GM04504 (cell line): Measurements from ENCODE around the gene CCDC85B.

Source experiments
- DNase-seq: peaks from one replicate; pipeline ENCODE4 v3.0.0-alpha.2; 2012; ENCODE audit warnings: low read depth

The CCDC85B gene

DNA sequence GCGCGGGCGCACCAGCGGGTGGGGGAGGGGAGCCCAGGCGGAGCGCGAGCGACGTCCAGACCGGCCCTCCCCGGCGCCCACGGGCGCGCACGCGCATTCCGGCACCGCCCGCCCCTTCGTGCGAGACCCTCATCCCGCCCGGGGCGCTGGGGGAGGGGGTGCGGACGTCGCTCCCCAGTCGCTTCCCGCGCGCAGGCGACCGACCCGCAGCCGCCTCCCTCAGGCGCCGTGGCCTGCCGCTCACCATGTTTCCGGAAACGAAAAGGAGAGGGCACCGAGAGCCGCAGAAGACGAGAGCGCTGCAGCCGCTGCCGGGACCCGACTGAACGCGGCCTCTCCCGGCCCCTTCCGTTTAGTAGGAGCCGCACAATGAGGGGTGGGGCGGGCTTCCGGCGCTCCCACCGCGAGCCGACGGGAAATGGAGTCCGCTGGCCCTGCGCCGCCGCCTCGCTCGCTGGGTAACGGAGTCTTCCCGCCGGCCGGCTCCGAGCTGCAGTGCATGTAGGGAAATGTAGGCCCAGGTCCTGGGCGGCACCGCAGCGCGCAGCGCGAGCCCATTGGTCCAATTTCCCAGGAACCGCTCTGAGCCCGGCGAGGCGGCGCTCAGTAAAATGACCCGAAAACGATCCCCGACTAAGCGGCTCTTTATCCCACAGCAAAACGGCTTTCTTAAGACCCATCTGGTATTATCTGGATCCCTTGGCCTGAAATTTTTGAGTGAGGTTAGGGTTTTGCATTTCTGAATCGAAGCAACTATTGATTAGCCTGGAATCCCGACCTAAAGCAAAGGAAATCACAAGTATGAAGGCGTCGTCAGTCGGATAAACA is 32.4 kb upstream of the CCDC85B start, which contains the start of gene CFL1:
CFL1 (minus strand) TSS at position 328 of the 828 bp plus-strand sequence; CDS start at position 247, 81 bp downstream.
- peak; percentile 95 for DNase-seq

DNA sequence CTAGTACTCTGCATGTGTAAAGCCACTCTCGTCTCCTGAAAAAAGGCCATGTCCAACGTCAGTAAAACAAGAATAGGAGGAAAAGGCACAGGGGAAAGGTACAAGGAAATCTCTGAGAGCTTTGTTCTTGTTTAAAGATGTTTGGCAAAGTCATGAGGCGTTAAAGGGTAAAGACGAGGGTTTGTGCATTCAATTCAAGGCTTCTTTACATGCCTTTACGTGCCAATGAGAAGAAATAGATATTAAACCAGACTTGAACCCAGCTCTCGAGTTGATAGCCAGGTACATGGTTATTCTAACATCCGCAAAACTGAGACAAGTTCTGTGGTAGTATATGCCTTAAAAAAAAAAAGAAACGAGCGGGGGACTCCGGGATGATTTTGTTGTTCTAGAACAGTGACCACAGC is 31.8 kb upstream of the CCDC85B start:
- DNase-seq = no peak

DNA sequence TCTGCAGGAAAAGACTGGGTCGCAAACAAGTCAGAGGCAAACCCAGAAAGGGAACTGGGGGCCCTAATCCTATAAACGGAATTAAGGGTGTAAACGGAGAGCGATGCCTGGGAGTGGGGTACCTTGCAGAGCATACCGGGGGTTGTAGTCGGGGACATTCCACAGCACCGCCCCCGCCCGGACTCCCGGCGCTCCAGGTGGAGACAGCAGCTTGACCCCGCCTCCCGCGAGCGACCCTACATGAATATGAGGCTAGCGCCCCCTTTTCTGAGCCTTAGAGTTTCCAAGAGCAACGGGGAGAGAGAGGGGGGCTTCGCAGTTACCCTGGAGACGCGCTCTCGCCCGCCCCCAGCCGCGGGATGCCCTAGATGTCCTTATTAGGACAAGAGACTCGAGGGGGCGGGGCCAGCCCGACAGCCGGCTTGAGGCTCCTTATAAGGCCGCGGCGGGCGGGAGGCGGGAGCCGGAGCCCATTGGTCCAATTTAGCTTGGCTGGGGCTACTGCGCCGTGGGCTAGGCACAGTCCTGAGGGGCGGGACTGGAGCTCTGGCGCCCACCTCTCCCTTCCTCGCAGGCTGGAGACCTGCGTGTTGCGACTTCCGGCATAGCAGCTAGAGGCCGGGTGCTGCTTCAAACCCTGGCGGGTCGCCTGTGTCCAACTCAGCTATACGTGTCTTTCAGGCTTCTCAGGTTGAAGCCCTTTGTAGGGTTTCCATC is 31.2 kb upstream of the CCDC85B start:
- DNase-seq = peak; percentile 91

DNA sequence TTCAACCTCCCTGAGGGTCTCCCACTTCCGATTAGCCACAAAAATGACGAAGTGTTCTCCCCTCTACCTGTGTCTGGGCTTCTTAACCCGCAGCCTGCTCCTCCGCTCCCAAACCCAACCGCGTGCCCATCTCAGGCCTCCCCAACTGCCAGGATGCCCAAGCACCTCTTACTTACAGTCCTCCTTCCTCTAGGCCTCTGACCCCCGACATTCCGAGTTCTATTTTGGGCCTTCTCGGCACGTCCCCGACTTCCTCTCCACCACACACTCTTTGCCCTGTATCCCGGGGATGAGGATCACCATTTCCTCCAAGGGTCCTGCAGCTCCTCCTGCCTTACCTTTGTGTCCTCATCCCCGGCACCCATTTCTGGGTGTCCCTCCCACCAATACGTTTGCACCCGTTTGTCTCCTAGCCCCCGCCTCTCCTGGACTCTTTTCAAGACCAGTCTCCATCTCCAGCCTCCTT is 30.6 kb upstream of the CCDC85B start:
- no peak for DNase-seq

DNA sequence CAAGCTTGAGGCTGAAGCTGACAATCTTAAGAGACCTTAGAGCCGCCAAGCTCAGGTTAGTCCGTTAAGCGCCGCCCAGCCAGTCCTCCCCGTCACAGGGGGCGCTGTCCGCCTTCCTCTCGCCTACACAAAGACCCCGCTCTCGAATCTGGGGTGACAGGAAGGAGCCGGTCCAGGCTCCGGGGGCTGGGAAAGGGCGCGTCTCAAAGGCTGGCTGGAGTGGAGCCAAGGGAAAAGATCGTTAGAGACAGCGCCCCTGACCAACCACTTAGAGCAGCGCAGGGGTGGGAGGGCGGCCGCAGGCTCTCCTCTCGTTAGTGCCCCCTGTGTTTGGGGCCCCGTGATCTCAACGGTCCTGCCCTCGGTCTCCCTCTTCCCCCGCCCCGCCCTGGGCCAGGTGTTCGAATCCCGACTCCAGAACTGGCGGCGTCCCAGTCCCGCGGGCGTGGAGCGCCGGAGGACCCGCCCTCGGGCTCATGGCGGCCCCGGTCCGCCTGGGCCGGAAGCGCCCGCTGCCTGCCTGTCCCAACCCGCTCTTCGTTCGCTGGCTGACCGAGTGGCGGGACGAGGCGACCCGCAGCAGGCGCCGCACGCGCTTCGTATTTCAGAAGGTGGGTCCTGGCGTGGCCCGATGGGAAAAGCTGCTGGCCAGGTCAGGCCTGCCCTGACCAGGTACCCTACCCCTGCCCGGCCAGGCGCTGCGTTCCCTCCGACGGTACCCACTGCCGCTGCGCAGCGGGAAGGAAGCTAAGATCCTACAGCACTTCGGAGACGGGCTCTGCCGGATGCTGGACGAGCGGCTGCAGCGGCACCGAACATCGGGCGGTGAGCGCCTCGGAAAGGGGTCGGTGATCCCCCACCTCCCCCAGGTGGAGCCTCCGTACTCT is 30.0 kb upstream of the CCDC85B start, which contains the start of gene MUS81:
MUS81 (plus strand) TSS at position 156 of the 887 bp plus-strand sequence; CDS start at position 477, 321 bp downstream.
- peak; percentile 89 for DNase-seq

DNA sequence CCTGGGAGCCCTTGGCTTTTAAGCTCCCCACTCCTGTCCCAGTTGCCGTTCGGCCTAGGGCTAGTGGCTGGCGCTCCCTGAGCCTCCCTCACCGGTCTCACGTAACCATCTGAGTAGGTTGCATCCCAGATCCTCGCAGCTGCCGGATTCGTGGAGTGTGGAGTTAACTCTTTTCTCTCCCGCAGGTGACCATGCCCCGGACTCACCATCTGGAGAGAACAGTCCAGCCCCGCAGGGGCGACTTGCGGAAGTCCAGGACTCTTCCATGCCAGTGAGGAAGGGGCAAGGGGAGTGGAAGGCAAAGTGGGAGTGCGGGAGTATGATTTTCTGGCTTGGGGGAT is 29.3 kb upstream of the CCDC85B start:
- no peak for DNase-seq

DNA sequence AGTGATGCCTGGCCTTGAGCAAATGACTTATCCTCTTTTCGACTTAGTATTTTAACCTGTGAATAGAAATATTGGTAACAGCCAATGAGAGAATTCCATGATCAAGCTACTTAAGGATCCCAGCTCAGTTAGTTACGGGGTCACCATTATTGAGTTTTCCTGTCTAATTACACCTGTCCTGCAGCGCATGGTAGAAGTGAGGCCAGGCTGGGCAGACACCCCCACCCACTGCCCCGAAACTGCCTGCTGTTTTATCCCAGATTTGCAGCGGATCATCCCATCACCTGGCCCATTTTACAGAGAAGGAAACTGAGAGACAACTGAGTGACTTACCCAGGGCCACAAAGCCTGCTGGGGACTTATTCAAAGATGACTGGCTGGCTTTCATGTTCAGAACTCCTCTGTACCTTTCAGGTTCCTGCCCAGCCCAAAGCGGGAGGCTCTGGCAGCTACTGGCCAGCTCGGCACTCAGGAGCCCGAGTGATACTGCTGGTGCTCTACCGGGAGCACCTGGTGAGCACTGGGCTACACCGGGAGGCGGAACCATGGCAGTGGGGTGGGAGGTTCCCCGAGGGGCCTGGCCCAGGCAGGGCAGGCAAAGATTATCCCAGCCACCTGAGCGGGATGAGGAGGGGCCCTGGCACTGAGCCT is 28.8 kb upstream of the CCDC85B start:
- DNase-seq = no peak

DNA sequence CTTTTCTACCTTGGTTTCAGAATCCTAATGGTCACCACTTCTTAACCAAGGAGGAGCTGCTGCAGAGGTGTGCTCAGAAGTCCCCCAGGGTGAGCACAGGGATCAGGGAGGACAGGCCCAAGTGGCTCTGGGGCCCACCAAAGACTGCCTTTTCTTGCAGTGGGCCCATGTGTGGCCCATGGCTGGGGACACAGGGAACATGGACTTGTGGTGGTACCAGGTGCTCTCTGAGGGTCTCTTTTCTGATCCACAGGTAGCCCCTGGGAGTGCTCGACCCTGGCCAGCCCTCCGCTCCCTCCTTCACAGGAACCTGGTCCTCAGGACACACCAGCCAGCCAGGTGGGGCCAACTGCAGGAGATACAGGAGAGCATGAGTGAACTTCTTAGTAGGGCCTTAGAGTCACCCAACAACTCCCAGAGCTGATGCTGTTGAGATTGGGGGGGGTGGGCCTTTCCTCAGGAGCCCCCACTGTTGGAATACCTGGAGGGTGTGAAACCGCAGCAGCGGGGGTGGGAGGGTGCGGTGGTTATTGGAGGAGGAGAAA is 28.2 kb upstream of the CCDC85B start:
- DNase-seq = no peak

DNA sequence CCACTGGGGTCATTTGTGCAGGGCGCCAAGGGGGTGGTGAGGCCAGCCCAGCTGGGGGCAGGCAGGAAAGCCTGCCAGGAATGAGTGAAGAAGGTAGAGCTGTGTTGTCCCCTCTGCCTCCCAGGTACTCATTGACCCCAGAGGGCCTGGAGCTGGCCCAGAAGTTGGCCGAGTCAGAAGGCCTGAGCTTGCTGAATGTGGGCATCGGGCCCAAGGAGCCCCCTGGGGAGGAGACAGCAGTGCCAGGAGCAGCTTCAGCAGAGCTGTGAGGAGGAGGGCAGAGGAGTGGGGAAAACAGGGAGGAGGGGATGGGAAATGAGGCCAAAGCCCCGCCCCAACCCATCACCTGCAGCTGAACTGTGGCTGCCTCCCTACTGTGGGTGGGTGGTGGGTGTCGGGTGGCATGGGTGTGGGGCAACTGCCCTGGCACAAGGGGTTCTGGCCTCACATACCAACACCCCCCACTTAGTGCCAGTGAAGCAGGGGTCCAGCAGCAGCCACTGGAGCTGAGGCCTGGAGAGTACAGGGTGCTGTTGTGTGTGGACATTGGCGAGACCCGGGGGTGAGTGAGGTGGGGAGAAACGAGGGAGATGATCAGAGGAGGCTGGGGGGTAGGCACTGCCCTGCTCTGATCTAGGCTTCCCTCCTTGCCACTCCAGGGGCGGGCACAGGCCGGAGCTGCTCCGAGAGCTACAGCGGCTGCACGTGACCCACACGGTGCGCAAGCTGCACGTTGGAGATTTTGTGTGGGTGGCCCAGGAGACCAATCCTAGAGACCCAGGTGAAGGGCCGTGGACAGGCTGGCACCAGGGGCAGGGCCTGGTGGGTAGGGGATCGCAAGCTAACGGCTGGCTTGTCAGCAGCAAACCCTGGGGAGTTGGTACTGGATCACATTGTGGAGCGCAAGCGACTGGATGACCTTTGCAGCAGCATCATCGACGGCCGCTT is 27.3 kb upstream of the CCDC85B start:
- DNase-seq = no peak

DNA sequence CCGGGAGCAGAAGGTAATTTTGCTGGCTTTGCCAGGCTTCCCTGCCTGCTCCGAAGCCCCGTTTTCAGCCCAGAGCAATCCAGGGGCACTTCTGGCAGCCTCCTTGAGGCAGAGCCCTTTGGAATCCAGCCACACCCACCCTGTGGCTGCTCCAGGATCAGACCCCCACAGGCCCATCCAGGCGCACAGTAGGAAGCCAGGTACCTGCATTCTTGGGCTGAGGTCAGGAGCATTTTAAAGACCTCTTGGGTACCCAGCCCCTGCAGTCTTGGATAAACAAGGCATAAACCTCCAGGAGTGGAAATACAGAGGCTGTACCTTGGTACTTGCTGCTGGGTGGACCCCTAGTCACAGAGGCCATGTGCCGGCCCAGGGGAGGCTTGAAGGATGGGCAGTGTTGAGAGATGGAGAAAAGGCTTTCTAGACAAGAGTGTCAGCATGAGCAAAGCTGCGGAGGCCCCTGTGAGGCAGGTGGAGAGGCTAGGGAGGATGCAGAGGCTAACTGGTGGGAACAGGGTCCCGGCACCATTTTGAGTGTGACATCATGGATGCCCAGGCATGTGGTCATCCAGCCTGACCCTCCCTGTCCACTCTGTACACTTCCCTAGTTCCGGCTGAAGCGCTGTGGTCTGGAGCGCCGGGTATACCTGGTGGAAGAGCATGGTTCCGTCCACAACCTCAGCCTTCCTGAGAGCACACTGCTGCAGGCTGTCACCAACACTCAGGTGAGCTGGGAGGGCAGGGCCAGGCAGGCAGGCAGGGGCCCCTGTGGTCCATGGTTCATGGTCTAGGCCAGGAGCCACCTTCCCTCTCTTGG is 26.4 kb upstream of the CCDC85B start:
- no peak for DNase-seq

DNA sequence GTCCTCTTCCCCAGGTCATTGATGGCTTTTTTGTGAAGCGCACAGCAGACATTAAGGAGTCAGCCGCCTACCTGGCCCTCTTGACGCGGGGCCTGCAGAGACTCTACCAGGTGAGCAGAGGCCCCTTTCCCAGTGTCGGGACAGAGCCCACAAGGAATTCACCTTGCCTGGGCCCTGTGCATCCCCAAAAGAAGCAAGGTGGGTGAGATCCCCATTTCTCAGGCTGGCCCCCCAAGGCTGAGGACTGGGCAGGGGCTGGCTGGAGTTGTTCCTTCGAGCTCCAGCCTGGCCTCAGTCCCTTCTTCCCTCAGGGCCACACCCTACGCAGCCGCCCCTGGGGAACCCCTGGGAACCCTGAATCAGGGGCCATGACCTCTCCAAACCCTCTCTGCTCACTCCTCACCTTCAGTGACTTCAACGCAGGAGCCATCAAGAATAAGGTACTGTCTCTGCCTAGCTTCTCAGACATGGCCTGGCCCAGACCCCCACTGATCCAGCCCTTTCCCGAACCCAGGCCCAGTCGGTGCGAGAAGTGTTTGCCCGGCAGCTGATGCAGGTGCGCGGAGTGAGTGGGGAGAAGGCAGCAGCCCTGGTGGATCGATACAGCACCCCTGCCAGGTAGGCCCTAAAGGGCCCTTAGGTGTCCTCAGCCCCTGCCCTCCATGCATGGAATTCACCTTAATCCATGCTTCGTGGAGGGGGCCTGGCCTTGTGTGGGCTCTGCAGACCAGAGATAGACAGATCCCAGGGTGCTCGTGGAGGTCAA is 25.6 kb upstream of the CCDC85B start:
- no peak for DNase-seq

DNA sequence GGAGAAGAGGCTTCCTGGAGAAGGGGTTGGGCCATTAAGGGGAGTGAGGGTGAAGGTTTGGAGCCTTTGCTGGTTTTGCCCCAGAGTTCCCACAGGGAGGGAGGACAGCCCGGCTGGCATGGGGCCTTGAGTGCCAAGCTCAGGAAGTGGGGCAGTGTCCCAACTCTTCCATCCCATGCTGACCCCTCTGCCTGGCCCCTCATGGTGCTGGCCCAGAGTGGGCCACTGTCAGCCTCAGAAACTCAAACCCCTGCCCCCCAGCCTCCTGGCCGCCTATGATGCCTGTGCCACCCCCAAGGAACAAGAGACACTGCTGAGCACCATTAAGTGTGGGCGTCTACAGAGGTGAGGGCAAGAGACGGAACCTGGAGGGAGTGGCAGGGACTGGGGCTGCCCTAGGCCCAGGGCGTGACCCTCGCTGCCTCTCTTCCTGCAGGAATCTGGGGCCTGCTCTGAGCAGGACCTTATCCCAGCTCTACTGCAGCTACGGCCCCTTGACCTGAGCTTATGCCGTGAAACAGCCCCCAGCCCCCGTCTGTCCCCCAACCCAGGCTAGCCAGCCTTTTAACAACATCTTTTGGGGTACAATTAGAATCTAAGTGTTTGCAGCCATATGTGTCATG is 24.8 kb upstream of the CCDC85B start:
- no peak for DNase-seq

DNA sequence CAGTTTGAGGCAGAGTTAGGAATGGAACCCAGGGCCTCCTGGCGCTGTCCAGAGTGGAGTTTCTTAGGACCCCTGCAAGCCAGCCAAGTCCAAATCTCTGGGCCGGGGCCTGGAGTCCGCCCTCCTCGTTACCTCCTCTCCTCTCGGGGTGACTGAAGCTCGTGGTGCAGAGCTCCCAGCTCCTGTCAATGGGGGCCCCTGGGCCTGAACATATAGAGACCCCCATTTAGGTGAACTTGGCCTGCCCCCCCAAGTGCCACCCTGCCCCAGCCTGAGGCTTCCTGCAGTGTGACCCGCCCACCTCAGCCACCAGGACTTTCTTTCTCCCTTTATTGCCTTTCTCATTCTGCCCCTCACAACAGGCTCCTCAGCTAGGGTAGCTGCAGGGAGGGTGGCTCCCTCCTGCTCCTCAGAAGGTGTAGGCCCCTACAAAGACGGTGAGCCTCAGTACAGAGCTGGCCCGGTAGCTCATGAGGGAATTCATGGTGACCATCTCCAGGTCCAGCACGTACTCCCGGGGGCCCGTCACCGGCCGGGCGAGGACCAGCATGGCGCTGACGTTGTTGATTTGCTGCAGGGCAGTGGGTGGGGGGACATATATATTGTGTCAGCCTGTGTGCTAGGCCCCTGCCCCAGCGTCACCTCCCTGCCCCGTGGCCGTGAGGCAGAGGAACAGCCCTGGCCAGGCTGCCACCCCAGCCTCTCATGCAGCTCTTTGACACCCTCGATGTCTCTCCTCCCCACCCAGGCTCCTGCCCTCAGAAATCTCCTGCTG is 23.8 kb upstream of the CCDC85B start:
- no peak for DNase-seq

DNA sequence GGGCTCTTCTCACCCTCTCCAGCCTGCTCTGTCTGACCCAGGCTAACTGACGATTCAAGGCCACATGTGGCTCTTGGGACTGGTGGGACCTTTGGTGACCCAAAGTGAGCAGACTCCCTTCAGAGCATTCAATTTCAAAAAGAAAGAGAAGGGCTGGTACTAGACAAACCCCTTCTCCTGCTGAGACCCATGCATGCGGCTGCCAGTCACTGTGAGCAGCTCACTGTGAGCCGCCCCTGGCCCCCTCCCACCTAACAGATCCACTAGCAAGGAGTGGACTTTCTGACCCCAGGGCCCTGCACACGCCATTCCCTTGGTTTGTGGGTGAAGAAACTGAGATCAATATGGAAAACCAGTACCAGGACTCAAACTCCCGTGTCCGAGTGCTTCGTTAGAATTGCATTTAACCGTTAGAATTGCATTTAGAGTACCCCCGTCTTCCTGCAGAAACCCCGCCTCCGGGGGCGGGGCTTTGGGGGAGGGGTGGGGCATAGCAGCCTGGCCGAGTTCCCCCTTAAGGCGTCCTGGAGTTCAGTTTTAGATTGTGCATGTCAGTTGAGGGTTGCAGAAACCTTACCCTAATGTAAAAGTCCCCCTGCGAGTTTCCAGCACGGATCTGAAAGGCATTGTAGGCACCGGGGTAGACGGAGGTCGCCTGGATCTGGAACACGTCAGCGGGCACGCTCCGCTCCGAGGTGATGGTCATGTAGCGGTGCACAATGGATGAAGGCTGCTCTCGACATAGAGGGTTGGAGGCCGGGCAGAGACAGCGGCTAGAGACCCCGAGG is 23.0 kb upstream of the CCDC85B start:
- DNase-seq = no peak

DNA sequence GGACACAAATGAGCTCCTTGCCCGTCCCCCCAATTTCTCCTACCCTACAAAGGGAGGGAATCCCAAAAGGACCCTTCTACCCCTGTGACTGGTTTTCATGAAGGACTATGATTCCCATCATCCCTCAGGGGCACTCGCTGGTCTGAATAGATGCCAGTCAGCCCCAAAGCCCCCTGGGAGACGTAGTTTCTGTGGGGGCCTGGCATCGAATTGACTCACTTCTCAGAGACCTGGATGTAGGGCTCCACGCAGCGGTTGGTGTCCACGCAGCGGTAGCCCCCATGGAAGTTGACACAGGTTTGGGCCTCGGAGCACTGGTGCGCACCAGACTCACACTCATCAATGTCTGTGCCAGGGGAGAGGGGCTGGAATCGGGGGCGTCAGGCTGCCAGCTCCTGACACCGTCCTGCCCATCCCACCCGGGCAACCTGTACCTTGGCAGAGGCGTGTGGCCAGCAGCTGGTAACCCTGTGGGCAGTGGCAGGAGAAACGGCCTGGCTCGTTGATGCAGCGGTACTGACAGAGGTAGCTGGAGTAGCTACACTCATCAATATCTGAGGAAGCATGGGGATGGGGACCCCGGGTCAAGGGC is 22.3 kb upstream of the CCDC85B start:
- DNase-seq = no peak

DNA sequence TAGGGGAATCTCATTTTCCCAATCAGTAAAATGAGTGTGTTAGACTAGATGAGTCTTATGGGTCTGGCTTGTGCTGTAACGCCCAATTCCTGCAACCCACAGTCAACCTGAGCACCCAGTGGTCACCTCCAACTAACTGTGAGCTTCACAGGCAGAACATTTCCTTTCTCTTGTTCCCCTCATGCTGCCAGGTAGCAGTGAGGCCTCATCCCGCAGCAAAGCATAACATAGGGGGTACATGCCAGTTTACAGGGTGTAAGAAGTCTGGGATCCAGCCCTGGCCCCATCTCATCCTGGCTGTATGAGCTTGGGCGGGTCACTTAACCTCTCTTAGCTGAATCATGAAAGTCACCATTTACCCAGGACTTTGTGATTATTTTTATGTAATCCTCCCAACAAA is 21.6 kb upstream of the CCDC85B start:
- DNase-seq = no peak
